HepG2 (cell line): ENCODE results near the gene CYP27B1. TPM values are rescaled to one million over a fixed set of nuclear protein-coding genes. Genes with fewer than 3 reads are reported as not detected.
A peak's percentile ranks its signal among the peaks of the same experiment; 100 is the strongest.

Experiments
- ADNP ChIP-seq: sonication (generic); formaldehyde crosslinking; IDR thresholded peaks from 2 replicates; pipeline ENCODE4 v1.4.0; 2020; ENCODE audit warnings: missing genetic modification reagents
- AFF4 ChIP-seq: sonication (generic); formaldehyde crosslinking; IDR thresholded peaks from 2 replicates; pipeline ENCODE4 v1.4.0; 2020; ENCODE audit warnings: missing genetic modification reagents
- ARNT ChIP-seq: fragments of 450-650 bp; IDR thresholded peaks from 2 replicates; pipeline ENCODE4 v1.6.1; 2017
- ATF1 ChIP-seq: IDR thresholded peaks from 2 replicates; pipeline ENCODE4 v1.6.1; 2016; ENCODE audit warnings: mild to moderate bottlenecking, control low read depth
- CBX5 ChIP-seq: sonication (generic); formaldehyde crosslinking; IDR thresholded peaks from 2 replicates; pipeline ENCODE4 v1.4.0; 2020; ENCODE audit warnings: missing genetic modification reagents, borderline replicate concordance
- CCDC6 ChIP-seq: sonication (generic); formaldehyde crosslinking; IDR thresholded peaks from 2 replicates; pipeline ENCODE4 v1.8.1; 2022; ENCODE audit warnings: mild to moderate bottlenecking, missing genetic modification reagents, moderate library complexity
- E2F2 ChIP-seq: sonication (generic); formaldehyde crosslinking; IDR thresholded peaks from 2 replicates; pipeline ENCODE4 v1.4.0; 2020; ENCODE audit warnings: missing genetic modification reagents, borderline replicate concordance
- HNRNPK ChIP-seq: fragments of 200-400 bp; formaldehyde crosslinking; IDR thresholded peaks from 2 replicates; pipeline ENCODE4 v1.6.1; 2018; ENCODE audit warnings: low read length, low read depth, moderate library complexity, mild to moderate bottlenecking; ENCODE audit not compliant: poor library complexity, severe bottlenecking
- KMT2A ChIP-seq: sonication (generic); formaldehyde crosslinking; IDR thresholded peaks from 2 replicates; pipeline ENCODE4 v1.4.0; 2020; ENCODE audit warnings: missing genetic modification reagents
- KMT2B ChIP-seq: IDR thresholded peaks from 2 replicates; pipeline ENCODE4 v1.6.1; 2016; ENCODE audit warnings: missing genetic modification reagents, missing compliant biosample characterization
- MED1 ChIP-seq: sonication (generic); formaldehyde crosslinking; IDR thresholded peaks from 2 replicates; pipeline ENCODE4 v1.4.0; 2020; ENCODE audit warnings: missing genetic modification reagents
- REST ChIP-seq, 2 experiments: IDR thresholded peaks; 2 replicates each; pipeline ENCODE4 v1.6.1; 2011 to 2012; ENCODE audit warnings: low read length in 2 of 2, borderline replicate concordance in 1 of 2, low read depth in 1 of 2, mild to moderate bottlenecking in 1 of 2, moderate library complexity in 1 of 2
- SPEN ChIP-seq: sonication (generic); formaldehyde crosslinking; IDR thresholded peaks from 2 replicates; pipeline ENCODE4 v1.5.1; 2020; ENCODE audit warnings: low read depth, mild to moderate bottlenecking, missing genetic modification reagents
- TAF1 ChIP-seq: sonication (generic); formaldehyde crosslinking; IDR thresholded peaks from 2 replicates; pipeline ENCODE4 v1.4.0; 2020; ENCODE audit warnings: missing genetic modification reagents
- ZFP37 ChIP-seq: sonication (generic); formaldehyde crosslinking; IDR thresholded peaks from 2 replicates; pipeline ENCODE4 v1.4.0; 2020; ENCODE audit warnings: missing genetic modification reagents, borderline replicate concordance
- ZNF446 ChIP-seq: sonication (generic); formaldehyde crosslinking; IDR thresholded peaks from 2 replicates; pipeline ENCODE4 v1.5.0; 2020; ENCODE audit warnings: mild to moderate bottlenecking, missing genetic modification reagents
- ZNF589 ChIP-seq: sonication (generic); formaldehyde crosslinking; conservative IDR thresholded peaks from 2 replicates; pipeline ENCODE4 v1.8.0; 2022; ENCODE audit warnings: mild to moderate bottlenecking, moderate library complexity, missing genetic modification reagents
- ZNF678 ChIP-seq: sonication (generic); formaldehyde crosslinking; IDR thresholded peaks from 2 replicates; pipeline ENCODE4 v1.4.0; 2020; ENCODE audit warnings: mild to moderate bottlenecking, missing genetic modification reagents
- ZSCAN12 ChIP-seq: sonication (generic); formaldehyde crosslinking; IDR thresholded peaks from 2 replicates; pipeline ENCODE4 v1.9.0; 2021; ENCODE audit warnings: mild to moderate bottlenecking, missing genetic modification reagents
- polyA plus RNA-seq, 8 experiments: library from polyadenylated mRNA; depleted of rRNA in 3 of 8; stranded (reverse) in 7 of 8; unstranded in 1 of 8; fragments of >200 nt; fragmentation: Illumina TruSeq in 4 of 8; extraction: Trizol in 4 of 8; gene quantifications; 2 replicates each; pipeline versions ENCODE4 v1.2.1 to v1.2.3, GENCODE V29; 2011 to 2016; ENCODE audit warnings: low read depth in 4 of 8, missing spikeins in 1 of 8, mixed read lengths in 1 of 8; ENCODE audit not compliant: insufficient read depth in 1 of 8
- total RNA-seq, 5 experiments: library from RNA; depleted of rRNA; stranded (reverse); fragments of >200 nt; fragmentation: Illumina TruSeq; extraction: Trizol; gene quantifications; 2 replicates each; pipeline ENCODE4 v1.2.3, GENCODE V29; 2016; ENCODE audit warnings: low read depth in 1 of 5
- TF ChIP-seq, protein P1 (sequence below): sonication (generic); formaldehyde crosslinking; IDR thresholded peaks from 2 replicates; pipeline ENCODE4 v1.4.0; 2020; ENCODE audit warnings: missing genetic modification reagents

The CYP27B1 gene
- total and polyA plus RNA-seq, 2 of the 13 experiments (the other 11 are each of a cell fraction or from before 2014, with no cell fraction given): 2.3 to 3.0 TPM

GRCh38 chr12:57754411-57755193, 12.3 kb downstream of the CYP27B1 start, which contains the start of gene MARCHF9 (continued):
- no peak for TF ChIP-seq REST (IDR thresholded peaks at IDR 0.05; ENCODE audit: borderline replicate concordance in 1 of 2, low read depth in 1 of 2, low read length in 2 of 2)
- TF ChIP-seq SPEN (CRISPR knock-in tag): no peak; the same call in 1 of the 2 replicates
- TF ChIP-seq E2F2 (CRISPR knock-in tag): no peak
- no peak for TF ChIP-seq CCDC6 (CRISPR knock-in tag)
- no peak for TF ChIP-seq KMT2B
- no peak for TF ChIP-seq ATF1 (CRISPR knock-in tag)
- TF ChIP-seq AFF4: no peak
- TF ChIP-seq ZNF589: no peak
- 0 out of 2 replicates have a peak, but pooled peaks have one; percentile 22 for TF ChIP-seq MED1 (CRISPR knock-in tag)
- TF ChIP-seq CBX5 (CRISPR knock-in tag): no peak
- no peak for TF ChIP-seq ZNF678 (CRISPR knock-in tag)
- no peak for TF ChIP-seq ZNF446 (CRISPR knock-in tag)
- no peak for TF ChIP-seq ARNT
- no peak for TF ChIP-seq ZFP37 (CRISPR knock-in tag)
- TF ChIP-seq TAF1: no peak
- TF ChIP-seq HNRNPK: peak; percentile 28
- TF ChIP-seq, protein P1, sequence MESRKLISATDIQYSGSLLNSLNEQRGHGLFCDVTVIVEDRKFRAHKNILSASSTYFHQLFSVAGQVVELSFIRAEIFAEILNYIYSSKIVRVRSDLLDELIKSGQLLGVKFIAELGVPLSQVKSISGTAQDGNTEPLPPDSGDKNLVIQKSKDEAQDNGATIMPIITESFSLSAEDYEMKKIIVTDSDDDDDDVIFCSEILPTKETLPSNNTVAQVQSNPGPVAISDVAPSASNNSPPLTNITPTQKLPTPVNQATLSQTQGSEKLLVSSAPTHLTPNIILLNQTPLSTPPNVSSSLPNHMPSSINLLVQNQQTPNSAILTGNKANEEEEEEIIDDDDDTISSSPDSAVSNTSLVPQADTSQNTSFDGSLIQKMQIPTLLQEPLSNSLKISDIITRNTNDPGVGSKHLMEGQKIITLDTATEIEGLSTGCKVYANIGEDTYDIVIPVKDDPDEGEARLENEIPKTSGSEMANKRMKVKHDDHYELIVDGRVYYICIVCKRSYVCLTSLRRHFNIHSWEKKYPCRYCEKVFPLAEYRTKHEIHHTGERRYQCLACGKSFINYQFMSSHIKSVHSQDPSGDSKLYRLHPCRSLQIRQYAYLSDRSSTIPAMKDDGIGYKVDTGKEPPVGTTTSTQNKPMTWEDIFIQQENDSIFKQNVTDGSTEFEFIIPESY (CRISPR knock-in tag): no peak
- TF ChIP-seq ZSCAN12 (CRISPR knock-in tag): no peak
- TF ChIP-seq ADNP: no peak
- TF ChIP-seq KMT2A (CRISPR knock-in tag): no peak
